Hepatic stellate cell (primary cell): ENCODE results near the gene DDIAS.
"Not testable (repeated sequence)": the region's sequence is repeated elsewhere in the genome, so short reads cannot be mapped to it uniquely, and the experiment has no call there.

ENCODE experiments used
- DNase-seq: peaks from one replicate; pipeline ENCODE4 v3.0.0; 2011; ENCODE audit warnings: low spot score

Gene DDIAS

DNA sequence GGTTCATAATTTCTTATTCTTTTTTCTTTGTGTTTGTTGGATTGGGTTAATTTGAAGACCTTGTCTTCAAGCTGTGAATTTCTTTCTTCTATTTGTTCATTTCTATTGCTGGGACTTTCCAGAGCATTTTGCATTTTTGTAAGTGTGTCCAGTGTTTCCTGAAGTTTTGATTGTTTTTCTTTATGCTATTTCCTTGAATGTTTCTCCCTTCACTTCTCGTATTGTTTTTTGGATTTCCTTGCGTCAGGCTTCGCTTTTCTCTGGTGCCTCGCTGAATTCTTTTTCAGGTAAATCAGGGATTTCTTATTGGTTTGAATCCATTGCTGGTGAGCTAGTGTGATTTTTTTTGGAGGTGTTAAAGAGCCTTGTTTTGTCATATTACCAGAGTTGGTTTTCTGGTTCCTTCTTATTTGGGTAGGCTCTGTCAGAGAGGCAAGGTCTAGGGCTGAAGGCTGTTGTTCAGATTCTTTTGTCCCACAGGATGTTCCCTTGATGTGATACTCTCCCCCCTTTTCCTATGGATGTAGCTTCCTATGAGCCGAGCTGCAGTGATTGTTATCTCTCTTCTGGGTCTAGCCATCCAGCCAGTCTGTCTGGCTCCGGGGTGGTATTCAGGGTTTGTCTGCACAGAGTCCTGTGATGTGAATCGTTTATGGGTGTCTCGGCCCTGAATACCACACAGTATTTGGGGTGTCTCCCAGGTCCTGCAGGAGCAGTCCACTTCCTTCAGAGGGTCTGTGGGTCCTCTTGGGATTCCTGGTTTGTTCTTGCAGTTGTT lies 21.0 kb downstream of the DDIAS start:
- DNase-seq: not testable (repeated sequence)

DNA sequence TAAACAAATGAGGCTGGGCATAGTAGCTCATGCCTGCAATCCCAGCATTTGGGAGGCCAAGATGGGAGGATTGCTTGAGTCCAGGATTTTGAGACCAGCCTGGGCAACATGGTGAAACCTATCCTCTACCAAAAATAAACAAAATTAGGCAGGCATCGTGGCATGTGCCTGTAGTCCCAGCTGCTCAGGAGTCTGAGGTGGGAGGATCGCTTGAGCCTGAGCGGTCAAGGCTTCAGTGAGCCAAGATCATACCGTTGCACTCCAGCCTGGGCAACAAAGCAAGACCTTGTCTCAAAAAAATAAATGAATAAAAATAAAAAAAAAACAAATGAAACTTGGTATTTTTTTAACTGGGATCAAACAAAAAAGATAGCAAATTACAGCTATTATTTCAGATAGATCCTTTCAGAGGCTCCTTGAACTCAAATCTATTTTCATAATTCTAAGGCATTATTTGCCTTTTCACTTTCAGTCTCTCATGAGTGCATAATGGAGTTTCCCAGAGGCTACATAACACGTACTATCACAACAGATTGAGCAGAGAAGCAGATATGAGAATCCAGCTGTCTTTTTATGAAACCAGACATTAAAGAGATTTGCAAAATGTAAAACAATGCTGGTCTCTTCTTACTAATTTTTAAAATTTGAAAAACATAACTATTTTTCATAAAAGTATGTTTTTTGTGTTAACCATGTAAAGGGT lies 23.1 kb downstream of the DDIAS start:
- DNase-seq: no peak

DNA sequence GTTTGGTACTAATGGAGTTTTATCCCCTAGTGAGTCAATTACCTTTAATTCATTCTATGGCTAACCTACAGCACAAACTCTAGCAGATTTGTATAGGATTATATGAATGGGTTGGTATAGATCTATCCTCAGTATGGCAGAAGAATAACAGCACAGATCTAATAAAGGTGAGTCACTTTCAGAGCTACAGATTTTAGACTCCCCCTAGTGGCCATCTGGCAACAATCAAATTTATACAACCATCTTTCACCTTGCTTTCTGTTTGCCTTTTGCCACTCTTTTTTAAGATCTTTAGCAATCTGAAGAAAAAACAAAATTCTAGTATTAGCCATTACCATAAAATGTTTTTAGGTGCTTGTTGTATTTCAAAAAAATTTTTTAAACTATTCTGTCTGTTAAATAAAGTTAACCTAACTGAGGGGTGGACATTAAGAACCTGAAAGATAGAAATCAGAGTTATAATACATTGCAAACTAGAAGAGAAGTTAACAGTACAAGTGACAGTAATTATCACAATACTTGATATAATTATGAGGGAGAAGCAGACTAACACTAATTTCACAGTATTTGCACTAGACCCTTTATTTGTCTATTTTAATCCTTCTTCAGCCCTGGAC lies 25.8 kb downstream of the DDIAS start:
- peak; percentile 33 for DNase-seq

GRCh38 chr11:82929121-82929520 lies 27.6 kb downstream of the DDIAS start:
- no peak for DNase-seq

- DNase-seq: no peak
These were observed 28.7 kb downstream of the DDIAS start for GRCh38 chr11:82930229-82930628.

DNA sequence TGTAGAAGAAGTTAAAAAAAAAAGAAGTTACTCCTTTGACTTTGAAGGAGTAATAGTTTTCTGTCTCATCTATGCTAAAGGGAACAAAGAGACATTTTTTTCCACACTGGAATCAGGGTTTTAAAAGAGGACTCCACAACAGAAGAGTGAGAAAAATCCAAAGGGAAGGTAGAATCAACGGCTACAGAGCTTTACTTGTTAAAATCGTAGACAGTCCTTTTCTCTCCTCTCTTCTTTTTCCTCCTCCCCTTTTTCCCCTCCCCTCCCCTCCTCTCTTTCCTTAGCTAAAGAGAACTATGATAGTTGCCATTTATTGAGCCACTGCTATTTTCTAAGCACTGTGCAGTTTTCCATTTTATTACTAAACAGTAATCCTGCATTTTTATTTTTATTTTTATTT lies 29.2 kb downstream of the DDIAS start:
- DNase-seq: no peak

DNA sequence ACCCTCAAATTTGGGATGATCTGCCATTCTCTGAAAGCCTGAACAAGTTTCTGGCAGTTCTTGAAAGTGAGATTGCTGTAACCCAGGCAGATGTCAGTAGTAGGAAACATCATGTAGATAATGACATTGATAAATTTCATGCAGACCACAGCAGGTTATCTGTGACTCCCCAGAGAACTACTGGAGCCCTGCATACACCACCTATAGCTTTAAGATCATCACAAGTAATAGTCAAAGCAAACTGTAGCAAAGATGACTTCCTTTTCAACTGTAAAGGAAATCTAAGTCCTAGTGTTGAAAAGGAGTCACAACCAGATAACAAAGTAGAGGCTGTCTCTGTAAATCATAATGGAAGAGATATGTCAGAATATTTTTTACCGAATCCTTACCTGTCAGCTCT lies 31.0 kb downstream of the DDIAS start:
- no peak for DNase-seq

GRCh38 chr11:82936261-82936660 lies 34.7 kb downstream of the DDIAS start:
- no peak for DNase-seq

DNA sequence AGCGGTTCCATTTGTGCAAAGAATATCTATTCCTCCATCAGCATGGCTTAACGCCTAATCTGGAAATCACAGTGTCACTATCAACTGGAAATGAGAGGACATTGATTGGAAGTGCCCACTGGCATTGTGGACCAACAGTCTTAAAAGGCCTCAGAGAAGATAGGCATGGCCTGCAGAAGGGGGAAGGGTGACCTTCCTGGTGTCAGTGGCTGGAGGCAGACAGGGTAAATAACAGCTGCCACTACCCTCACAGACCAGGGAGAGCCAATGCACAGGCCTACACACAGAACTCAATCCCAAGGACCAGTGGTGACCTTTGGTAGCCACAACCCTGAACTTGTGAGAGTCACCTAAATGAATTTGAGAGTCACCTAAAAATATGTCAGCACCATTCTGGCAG lies 36.0 kb downstream of the DDIAS start:
- no peak for DNase-seq

DNA sequence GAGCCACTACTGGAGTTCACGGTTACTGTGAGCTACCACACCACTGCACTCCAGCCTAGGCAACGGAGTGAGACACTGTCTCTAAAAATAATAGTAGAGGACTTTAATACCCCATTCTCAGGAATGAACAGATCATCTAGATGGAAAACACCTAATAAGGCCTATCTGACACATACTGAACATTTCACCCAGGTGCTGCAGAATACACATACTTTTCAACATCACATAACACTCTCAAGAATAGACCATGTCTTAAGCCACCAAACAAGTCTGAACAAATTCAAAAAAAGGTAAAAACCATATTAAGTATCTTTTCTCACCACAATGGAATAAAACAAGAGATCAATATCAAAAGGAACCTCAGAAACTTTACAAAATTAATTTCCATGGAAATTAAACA lies 37.9 kb downstream of the DDIAS start:
- no peak for DNase-seq

GRCh38 chr11:82942376-82942775 lies 40.8 kb downstream of the DDIAS start:
- no peak for DNase-seq

GRCh38 chr11:82943430-82943829 lies 41.9 kb downstream of the DDIAS start:
- DNase-seq: not testable (repeated sequence)

GRCh38 chr11:82944198-82944597 lies 42.7 kb downstream of the DDIAS start:
- no peak for DNase-seq

DNA sequence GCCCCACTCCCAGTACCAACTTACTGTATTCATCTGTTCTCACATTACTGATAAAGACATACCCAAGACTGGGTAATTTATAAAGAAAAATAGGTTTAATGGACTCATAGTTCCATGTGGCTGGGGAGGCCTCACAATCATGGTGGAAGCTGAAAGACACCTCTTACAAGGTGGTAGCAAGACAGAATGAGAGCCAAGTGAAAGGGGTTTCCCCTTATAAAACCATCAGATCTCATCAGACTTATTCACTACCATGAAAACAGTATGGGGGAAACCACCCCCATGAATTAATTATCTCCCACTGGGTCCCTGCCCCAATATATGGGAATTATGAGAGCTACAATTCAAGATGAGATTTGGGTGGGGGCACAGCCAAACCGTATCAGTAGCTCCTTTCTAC lies 43.5 kb downstream of the DDIAS start:
- DNase-seq: not testable (repeated sequence)

DNA sequence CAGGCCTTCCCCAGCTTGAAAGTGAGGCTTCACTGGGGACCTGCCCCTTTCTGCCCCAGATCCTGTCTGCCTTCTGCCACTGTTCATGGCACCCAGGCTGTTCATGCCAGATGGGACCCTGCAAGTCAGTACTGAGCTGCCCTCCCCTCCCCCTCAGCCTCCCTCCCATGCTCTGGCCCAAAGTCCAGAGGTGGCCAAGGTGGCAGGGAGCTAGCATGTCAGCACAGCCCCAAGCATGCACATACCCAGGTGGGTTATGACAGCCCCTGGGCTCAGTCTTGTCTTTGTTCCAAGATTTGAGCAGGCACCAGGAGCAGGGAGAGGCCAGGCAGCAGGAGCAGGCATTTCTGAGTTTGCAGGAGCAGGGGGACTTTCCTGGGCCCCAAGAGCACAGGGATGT lies 44.1 kb downstream of the DDIAS start:
- DNase-seq: no peak

GRCh38 chr11:82949352-82949751 lies 47.8 kb downstream of the DDIAS start:
- no peak for DNase-seq

- not testable (repeated sequence) for DNase-seq
These were observed 49.0 kb downstream of the DDIAS start for GRCh38 chr11:82950502-82950901.

DNA sequence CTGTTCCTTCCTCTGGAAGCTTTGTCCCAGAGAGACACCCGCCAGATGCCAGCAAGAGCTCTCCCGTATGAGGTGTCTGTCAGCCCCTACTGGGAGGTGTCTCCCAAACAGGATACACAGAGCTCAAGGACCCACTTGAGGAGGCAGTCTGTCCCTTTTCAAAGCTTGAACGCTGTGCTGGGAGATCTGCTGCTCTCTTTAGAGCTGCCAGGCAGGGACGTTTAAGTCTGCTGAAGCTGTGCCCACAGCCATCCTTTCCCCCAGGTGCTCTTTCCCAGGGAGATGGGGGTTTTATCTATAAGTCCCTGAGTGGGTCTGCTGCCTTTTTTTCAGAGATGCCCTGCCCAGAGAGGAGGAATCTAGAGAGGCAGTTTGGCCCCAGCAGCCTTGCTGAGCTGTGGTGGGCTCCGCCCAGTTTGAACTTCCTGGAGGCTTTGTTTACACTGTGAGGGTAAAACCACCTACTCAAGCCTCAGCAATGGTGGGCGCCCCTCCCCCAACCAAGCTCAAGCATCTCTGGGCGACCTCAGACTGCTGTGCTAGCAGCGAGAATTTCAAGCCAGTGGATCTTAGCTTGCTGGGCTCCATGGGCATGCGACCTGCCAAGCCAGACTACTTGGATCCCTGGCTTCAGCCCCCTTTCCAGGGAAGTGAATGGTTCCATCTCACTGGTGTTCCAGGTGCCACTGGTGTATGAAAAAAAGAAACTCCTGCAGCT lies 54.4 kb downstream of the DDIAS start:
- DNase-seq: not testable (repeated sequence)

GRCh38 chr11:82959987-82960778 lies 58.6 kb downstream of the DDIAS start:
- DNase-seq: no peak

DNA sequence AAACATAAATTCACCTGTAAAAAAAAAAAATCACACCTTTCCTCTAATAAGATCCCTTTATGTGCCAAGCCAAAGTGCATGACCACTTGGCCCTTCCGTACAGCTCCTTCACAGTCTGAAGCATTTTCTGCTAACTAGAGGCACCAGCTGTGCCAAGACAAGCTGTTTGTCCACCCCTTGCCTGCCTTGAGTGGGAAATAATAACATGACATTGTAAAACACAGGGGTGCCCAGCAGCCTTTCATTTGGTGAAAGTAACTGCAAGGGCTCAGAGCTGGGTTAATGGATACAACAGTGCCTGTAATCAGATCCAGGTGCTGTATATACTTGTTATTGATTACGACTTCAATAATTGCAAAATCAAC lies 59.2 kb downstream of the DDIAS start:
- no peak for DNase-seq

DNA sequence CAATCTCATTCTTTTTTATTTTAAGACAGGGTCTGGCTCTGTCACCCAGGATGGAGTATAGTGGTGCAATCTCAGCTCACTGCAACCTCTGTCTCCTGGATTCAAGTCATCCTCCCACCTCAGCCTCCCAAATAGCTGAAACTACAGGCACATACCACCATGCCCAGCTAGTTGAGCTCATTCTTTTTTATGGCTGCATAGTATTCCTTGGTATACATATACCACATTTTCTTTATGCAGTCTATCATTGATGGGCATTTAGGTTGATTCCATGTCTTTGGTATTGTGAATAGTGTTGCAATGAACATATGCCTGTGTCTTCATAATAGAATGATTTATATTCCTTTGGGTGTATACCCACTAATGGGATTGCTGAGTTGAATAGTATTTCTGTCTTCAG lies 60.5 kb downstream of the DDIAS start:
- DNase-seq: not testable (repeated sequence)

- no peak for DNase-seq
These were observed 65.8 kb downstream of the DDIAS start for GRCh38 chr11:82967381-82967780.
